Islet precursor cell (in vitro differentiated cells): Measurements from ENCODE around the gene RPS26.

Experiments
- DNase-seq: peaks from one replicate; pipeline ENCODE4 v3.0.0-alpha.2; 2018

RPS26 gene

DNA sequence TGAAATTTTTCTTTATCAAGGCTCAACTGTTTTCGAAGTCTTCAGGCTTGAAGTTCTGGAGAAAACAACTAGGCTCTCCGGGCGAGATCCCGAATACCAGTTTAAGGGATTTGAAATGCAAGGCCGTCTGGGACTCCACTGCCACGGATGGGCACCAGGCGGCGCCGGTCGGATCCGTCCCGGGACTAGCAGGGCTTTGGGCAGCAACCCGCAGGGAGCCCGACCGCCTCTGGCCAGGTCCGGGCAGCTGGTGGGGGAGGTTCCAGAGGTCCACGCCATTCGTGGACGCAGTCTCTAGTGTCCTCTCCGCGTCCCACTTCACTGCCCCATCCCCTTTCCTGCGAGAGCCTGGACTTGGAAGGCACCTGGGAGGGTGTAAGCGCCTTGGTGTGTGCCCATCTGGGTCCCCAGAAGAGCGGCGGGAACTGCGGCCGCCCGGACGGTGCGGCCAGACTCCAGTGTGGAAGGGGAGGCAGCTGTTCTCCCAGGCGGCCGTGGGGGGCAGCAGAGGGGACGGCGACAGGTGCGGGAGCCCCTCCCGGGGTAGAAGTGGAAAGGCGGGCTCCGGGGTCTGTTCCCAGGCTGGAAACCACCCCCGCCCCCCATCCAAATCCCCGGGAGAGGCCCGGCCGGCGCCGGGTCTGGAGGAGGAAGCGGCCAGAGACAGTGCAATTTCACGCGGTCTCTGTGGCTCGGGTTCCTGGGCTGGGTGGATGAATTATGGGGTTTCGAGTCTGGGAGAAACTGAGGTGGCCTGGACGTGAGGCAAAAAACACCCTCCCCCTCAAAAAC is 37.4 kb downstream of the RPS26 start:
- peak; percentile 98 for DNase-seq

DNA sequence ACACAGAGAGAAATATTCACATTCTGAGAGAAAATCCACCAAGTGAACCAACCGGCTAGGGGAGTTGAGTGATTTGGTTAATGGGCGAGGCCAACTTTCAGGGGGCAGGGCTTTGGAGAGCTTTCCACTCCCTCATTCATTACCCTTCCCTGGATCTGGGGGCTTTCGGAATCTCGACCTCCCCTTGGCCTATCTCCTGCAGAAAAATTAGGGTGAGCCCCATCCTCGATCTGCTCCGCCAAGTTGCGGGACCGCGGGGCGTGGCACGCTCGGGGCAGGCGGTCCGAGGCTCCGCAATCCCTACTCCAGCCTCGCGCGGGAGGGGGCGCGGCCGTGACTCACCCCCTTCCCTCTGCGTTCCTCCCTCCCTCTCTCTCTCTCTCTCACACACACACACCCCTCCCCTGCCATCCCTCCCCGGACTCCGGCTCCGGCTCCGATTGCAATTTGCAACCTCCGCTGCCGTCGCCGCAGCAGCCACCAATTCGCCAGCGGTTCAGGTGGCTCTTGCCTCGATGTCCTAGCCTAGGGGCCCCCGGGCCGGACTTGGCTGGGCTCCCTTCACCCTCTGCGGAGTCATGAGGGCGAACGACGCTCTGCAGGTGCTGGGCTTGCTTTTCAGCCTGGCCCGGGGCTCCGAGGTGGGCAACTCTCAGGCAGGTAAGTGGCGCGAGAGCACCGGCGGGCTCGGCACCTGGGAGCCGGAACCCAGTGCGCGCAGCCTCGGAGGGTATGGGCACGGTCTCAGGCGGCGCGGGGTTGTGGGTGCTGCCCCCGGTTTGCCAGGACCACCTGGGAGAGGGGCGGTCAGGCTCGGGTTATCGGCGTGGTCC is 38.2 kb downstream of the RPS26 start, which contains the start of gene ERBB3:
ERBB3 (plus strand) TSS at position 443 of the 833 bp plus-strand sequence; CDS start at position 579, 136 bp downstream.
- peak; percentile 98 for DNase-seq

DNA sequence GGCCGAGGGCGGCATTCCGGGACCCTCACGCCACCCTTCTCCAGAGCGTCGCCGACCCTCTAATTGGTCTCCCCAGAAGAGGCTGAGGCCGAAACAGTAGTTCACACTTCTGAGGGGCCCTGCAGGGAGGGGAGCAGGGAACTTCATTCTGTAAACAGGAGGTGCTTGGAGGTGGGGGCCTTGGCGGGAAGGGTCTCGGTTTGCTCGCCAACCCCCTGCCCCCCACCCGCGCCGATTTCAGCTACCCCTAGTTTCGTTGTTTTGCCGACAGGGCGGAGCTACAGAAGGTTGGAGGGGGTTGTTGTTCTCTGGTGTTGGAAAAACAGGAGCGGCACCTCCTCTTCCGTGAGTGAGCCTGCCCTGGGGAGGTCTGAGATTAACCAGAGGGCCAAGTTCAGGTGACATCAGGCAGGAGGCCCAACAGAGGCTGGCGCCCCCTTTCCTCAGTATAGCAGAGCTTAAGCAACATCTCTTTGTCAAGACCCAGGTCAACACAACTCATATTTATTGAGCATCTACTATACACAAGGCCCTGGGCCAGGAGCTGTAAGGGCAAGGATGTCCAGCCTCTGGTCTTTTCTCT is 38.9 kb downstream of the RPS26 start:
- peak; percentile 85 for DNase-seq

DNA sequence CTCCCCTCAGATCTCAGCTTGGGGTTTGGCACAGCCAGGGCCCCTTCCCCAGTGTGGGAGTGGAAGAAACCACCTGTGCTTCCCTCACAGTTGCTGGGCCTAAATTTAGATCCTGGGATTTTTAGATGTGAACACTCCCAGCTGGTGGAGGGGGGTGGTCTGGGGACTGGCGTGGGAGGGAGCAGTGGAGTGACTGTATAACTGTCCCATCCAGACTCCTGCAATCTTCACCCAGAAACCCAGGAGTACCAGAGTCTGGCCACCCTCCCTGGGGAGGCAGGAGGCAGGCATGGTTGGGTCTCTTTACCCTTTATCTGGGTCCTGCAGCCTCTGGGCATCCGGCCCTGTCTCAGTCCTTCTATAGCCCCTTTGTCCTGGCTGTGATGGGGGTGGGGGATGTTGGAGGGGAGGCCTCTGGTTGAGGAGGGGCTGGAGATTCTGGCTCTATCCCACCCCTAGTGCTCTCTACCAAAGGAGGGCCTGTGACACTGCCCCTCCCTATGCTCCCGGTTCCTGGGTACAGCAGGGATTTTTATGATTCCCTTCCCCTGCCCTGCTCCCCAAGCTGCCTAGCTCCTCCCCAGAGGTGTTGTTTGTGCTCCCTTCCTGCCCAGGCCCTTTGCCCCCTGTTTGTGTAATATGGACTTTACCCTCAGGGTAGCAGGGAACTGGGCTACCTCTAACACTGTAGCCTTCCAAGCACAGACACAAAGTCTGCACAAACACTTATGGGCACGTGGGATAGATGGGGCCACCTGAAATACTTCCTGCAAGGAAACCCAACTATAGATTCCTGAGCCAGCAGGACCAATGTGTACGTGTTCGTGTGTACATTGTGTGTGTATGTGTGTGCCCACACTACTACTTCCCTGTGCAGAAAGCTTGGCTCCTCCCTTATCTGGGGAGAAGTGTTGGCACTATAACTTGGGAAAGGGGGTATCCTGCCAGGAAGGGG is 40.0 kb downstream of the RPS26 start:
- DNase-seq = peak; percentile 76

- DNase-seq = no peak
These were observed 40.7 kb downstream of the RPS26 start for GRCh38 chr12:56082382-56082781.

DNA sequence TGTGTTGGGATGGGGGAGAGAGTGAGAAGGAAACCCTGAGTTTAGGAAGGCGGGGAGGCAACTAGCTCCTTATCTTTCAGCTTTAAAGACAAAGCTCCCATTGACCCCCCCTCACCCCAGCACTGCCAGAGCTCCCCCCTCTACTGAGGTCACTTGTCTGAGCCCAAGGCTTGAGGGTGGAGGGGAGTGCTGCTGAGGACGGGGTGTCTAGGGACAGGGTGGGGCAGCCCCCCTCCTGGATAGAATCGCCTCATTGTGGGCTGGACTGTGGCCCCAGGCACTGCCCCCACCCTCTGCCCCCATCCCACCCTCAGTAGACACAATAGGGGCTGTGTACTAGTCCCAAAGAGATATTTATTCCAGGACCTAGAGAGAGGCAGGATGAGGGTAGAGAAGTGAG is 41.2 kb downstream of the RPS26 start:
- no peak for DNase-seq

GRCh38 chr12:56084958-56085543 is 43.3 kb downstream of the RPS26 start:
- peak; percentile 73 for DNase-seq

GRCh38 chr12:56086096-56086495 is 44.4 kb downstream of the RPS26 start:
- peak; percentile 83 for DNase-seq

- DNase-seq = peak; percentile 81
These were observed 44.9 kb downstream of the RPS26 start for GRCh38 chr12:56086608-56087007.

DNA sequence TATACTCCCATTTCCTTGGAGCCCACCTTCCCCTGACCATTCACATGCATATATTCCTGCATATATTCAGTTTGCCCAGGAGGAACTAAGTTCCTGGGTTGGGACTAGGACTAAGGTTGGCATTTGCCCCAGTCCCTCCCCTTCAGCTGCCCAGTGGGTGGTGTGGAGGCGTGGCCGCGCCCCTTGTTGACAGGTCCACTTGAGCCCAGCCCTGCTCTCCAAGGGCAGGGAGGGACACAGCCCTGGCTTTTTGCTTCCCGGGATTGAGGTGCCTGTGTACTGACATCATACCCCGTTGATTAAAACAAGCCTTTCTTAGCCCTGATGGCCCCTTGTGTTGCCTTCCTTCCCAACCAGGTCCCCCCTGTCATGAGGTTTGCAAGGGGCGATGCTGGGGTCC is 45.5 kb downstream of the RPS26 start:
- DNase-seq = no peak
